ENCODE results near the gene COPS2.
"Not testable (repeated sequence)": the region's sequence is repeated elsewhere in the genome, so short reads cannot be mapped to it uniquely, and the experiment has no call there.

The COPS2 gene

GRCh38 chr15:49155110-49155833 is at the start of gene COPS2:
Gene COPS2 (minus strand): TSS chr15:49155599. CDS start chr15:49155578, 21 bp downstream.
- DNase-seq = peak; percentile 100

- no peak for DNase-seq
Measured at GRCh38 chr15:49200347-49200746, 44.9 kb upstream of the COPS2 start.

DNA sequence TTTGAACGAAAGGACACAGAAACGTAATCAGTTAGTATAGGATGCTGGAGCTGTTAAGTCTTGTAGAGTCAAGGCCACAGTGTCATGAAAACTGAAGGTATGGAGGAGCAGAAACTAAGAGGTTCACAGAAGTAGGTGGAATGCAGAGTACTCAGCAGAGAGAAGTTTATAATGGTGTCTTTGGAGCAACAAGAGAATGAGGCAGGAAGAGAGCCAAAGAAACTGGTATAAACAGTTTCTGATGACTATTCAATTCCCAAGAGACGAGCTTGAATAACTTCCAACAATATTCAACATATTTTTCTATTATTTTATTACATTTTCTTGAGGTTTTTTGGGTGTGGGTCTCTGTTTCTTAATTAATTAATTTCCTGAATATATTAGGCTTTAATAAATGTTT is 44.3 kb upstream of the COPS2 start:
- no peak for DNase-seq

GRCh38 chr15:49196856-49197255 is 41.5 kb upstream of the COPS2 start:
- no peak for DNase-seq

DNA sequence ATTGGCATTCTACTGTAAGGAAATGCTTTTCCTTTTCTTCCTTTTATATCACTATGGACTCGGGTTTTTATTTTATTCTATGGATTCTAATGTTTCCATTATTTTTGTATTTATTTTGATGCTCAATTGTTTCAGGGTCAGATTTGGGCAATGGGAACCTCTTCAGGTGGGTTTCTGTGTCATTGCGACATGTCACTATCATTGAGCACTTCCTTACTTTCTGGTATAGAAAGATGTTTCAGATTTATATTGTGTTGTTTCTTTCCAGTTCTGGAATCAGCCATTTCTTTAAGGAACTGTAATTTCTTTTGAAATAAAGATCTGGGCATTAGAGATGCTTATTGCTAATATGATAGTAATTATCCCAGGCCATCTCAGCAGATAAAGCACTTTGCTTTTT is 36.5 kb upstream of the COPS2 start:
- DNase-seq = no peak

DNA sequence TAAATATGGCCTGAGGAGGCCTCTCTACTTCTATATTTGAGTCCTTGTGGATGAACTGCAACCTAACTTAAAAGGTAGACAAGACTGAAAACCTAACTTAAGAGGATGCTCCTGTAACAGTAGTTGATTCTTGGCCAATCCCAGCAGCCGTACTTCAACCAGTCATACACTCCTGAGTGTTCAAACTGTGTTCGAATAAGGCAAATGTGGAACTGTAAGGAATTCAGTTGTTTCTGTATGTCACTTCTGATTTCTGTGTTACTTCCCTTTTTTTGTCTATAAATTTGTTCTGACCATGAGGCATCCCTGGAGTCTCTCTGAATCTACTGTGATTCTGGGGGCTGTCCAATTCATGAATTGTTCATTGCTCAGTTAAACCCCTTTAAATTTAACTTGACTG is 35.2 kb upstream of the COPS2 start:
- no peak for DNase-seq

GRCh38 chr15:49189631-49190030 is 34.2 kb upstream of the COPS2 start:
- DNase-seq = no peak

DNA sequence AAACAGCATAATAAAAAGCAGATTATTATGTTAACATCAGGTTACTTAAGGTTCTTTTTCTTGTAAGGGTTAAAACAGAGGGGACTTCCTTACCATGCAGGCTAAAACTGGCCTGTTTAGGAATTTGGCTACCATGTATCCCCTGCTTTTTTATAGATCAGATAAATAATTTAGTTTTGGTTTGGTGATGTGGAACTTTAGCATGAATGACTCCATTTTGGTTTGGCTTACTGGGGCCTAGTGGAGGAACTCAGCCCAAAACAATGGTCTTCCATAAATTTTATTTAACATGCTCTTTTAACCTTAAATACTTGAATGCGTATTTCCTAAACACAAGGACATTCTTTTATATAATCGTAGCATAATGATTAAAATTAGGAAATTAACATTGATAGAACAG is 33.5 kb upstream of the COPS2 start:
- DNase-seq = no peak

- DNase-seq = no peak
Measured at GRCh38 chr15:49187549-49188245, 32.3 kb upstream of the COPS2 start.

DNA sequence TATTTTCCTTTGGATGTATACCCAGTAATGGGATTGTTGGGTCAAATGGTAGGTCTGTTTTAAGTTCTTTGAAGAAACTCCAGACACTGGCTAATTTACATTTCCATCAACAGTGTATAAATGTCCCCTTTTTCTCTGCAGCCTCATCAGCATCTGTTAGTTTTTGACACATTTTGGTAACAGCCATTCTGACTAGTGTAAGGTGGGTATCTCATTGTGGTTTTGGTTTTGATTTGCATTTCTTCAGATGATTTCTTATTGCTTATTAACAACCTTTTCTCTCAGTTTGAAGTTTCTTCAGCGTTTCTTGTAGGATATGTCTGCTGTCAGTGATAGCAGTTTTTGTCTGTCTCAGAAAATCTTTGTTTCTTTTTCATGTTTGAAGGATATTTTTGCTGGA is 30.1 kb upstream of the COPS2 start:
- no peak for DNase-seq

DNA sequence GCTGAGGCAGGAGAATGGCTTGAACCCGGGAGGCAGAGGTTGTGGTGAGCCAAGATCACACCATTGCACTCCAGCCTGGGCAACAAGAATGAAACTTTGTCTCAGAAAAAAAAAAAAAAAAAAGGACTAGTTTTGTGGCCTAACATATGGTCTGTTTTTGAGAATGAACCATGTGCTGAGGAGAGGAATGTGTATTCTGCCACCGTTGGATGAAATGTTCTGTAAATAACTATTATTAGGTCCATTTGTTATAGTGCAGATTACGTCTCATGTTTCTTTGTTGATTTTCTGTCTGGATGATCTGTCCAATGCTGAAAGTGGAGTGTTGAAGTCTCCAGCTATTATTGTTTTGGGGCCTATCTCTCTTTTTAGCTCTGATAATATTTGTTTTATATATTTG is 28.3 kb upstream of the COPS2 start:
- not testable (repeated sequence) for DNase-seq

GRCh38 chr15:49182128-49182527 is 26.7 kb upstream of the COPS2 start:
- no peak for DNase-seq

DNA sequence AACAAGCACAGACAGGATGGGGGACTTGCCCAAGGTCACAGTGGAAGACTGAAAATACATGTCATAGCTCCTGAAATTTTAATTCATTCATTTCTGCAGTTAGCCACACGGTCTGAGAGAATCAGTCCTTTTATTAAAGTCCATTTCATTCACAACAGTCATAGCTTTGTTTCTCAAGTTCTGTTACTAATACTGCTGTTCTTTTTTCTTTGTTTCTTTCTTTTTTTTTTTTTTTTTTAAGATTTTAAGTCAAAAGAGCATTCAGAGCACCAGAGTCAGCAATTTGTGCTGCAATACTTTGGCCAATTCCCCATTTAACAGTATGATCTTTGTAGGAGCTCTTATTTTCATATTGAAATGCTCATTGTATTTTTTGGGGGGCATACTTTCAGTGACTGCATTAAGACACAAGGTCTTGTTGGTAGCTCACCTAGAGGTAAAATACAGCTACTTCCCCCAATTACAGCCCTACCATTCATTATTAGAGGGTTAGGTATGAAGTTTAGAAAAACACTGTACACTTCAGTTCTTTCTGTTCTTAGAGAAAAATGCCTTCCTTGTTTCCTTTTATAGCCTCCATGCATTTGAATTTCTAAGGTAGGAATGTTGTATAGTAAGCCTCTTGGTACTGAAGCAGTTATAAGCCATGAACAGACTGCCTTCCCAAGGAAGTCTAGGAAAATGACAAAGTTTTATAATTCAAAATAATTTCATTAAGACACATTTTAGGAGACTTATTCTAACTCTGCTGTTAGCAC is 24.2 kb upstream of the COPS2 start:
- DNase-seq = no peak

- DNase-seq = no peak
Measured at GRCh38 chr15:49178497-49178896, 23.1 kb upstream of the COPS2 start.

- not testable (repeated sequence) for DNase-seq
Measured at GRCh38 chr15:49175582-49176397, 20.4 kb upstream of the COPS2 start.

DNA sequence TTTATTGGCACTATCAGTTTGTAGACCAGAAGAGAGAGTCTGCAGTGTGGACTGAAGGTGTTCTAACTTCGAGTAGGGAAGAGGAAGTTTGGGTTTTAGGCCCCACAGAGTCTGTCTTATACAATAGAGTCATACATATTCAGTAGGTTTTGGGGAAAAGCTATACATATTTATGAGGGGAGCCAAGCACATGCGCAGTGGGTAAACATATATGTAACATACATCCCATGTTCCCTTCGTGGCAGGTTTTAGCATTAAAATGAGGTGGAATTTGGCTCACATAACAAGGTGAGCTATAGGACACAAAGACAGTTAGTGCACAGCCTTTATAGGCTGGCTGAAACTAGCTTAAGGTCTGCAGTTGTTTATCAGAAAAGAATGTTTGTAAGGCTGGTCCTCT is 19.5 kb upstream of the COPS2 start:
- DNase-seq = no peak

DNA sequence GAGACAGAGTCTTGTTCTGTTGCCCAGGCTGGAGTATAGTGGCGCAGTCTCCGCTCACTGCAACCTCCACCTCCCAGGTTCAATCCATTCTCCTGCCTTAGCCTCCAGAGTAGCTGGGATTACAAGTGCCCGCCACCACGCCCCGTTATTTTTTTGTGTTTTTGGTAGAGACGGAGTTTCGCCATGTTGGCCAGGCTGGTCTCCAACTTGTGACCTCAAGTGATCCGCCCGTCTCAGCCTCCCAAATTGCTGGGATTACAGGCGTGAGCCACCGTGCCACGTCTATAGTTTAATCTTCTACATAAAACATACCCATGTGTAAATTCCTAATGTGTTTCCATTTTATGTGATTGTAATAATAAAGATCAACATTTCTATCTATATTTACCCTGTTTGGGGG is 16.4 kb upstream of the COPS2 start:
- no peak for DNase-seq

DNA sequence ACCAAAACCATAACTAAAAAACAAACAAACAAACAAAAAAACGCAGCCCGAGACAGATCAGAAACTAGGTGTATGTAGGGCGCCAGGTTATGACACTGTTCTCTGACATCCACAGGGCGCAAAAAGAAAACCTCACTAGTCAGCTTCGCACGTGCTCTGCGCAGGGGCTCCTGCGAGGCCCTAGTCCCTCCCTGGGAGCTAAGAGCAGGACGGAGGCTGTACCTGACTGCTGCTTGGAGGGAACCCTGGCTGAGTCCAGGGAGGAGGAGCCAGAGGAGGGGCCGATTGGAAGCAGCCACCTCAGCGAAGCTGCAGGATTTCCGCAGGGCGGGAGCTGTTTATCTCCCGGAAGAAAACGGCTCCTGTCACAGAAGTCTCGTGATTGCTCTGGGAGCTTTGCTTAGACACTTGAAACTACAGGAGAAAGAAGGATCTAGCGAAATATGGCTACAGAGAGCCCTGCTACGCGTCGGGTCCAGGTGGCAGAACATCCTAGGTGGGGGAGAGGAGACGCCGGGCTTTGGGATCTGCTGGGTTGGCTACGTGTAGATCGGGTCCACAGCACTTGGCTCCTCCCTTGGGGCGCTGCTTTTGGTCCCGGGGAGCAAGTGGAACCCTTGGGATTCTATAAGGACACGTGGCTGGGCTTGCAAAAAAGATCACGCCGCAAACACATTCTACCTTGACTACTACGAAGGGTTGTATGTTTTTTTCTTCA is 14.6 kb upstream of the COPS2 start, which contains the start of gene GALK2:
Gene GALK2, plus strand, starts transcription at position 368 of the 718 bp plus-strand sequence. Its CDS starts 76 bp downstream, at position 444.
- DNase-seq = peak; percentile 88

- DNase-seq = peak; percentile 19
Measured at GRCh38 chr15:49168016-49168415, 12.6 kb upstream of the COPS2 start.

DNA sequence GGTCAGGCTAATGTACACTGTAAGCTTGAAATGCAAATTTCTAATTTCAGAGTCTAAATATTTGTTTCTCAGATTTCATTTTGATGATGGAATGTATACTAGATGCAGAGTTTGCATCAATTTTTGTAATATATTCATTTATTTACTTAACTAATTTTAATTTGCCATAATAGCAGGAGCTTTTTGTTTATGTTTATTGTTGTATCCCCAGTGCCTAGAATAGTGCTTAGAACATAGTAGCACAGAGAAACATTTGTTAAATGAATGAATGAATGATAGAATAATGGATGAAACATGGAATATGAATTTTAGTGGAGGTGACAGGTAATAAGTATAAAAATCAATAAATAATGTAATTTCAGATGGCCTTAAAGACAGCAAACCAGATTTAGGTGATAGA is 9.5 kb upstream of the COPS2 start:
- no peak for DNase-seq

GRCh38 chr15:49163678-49164077 is 8.3 kb upstream of the COPS2 start:
- no peak for DNase-seq
